Measurements from ENCODE around the gene TMPO.
"Not testable (repeated sequence)": the region's sequence is repeated elsewhere in the genome, so short reads cannot be mapped to it uniquely, and the experiment has no call there.

TMPO gene

GRCh38 chr12:98530068-98530467 is 14.7 kb downstream of the TMPO start:
- no peak for DNase-seq (ENCODE audit: low read depth, low spot score)
- Histone ChIP-seq H3K9me3 (ENCODE audit: low read depth, low read length) (no peaks in the 10 kb centered on the region), H3K4me3 (no peak overlapping the region), H3K27ac (peak overlapping the region; percentile 4; the same call in 1 of the 2 replicates), H3K9ac (ENCODE audit: insufficient read length) (no peak overlapping the region), H3K36me3 (ENCODE audit: insufficient read depth, low read length) (peaks cover 99% of the 10 kb centered on the region)
- no peak for TF ChIP-seq FOXP2 (optimal IDR thresholded peaks at IDR 0.05; ENCODE audit: control extremely low read depth, extremely low read length, insufficient read depth)
- no peak for TF ChIP-seq EZH2 (IDR thresholded peaks at IDR 0.05)
- TF ChIP-seq POLR2AphosphoS5 (IDR thresholded peaks at IDR 0.05; ENCODE audit: borderline replicate concordance, low read depth, low read length), result no peak

GRCh38 chr12:98532687-98533304 is 17.4 kb downstream of the TMPO start:
- DNase-seq (ENCODE audit: low read depth, low spot score), result no peak
- no peaks in the 10 kb centered on the region for H3K9me3 ChIP-seq (ENCODE audit: low read depth, low read length)
- peaks cover 99% of the 10 kb centered on the region for H3K36me3 ChIP-seq (ENCODE audit: insufficient read depth, low read length)
- H3K9ac ChIP-seq (ENCODE audit: insufficient read length), result no peak overlapping the region
- H3K4me3 ChIP-seq, result no peak overlapping the region
- H3K27ac ChIP-seq, result peak overlapping the region; percentile 88
- TF ChIP-seq FOXP2 (optimal IDR thresholded peaks at IDR 0.05; ENCODE audit: control extremely low read depth, extremely low read length, insufficient read depth), result no peak
- TF ChIP-seq EZH2 (IDR thresholded peaks at IDR 0.05), result no peak

GRCh38 chr12:98533723-98534251 is 18.4 kb downstream of the TMPO start:
- Histone ChIP-seq H3K4me3 (no peak overlapping the region; the same call in 1 of the 2 replicates), H3K27ac (peak overlapping the region; percentile 88), H3K9me3 (ENCODE audit: low read depth, low read length) (no peaks in the 10 kb centered on the region), H3K9ac (ENCODE audit: insufficient read length) (peak overlapping the region; percentile 24), H3K36me3 (ENCODE audit: insufficient read depth, low read length) (peaks cover 99% of the 10 kb centered on the region)
- peak; percentile 40 for DNase-seq (ENCODE audit: low read depth, low spot score)
- TF ChIP-seq POLR2AphosphoS5 (IDR thresholded peaks at IDR 0.05; ENCODE audit: borderline replicate concordance, low read depth, low read length) (0 out of 2 replicates have a peak, but pooled peaks have one; percentile 28), EZH2 (IDR thresholded peaks at IDR 0.05) (no peak)

GRCh38 chr12:98538031-98538430 is 22.6 kb downstream of the TMPO start:
- no peaks in the 10 kb centered on the region for H3K9me3 ChIP-seq (ENCODE audit: low read depth, low read length)
- H3K4me3 ChIP-seq, result no peak overlapping the region
- DNase-seq (ENCODE audit: low read depth, low spot score), result no peak
- peaks cover 92% of the 10 kb centered on the region for H3K36me3 ChIP-seq (ENCODE audit: insufficient read depth, low read length)
- H3K27ac ChIP-seq, result no peak overlapping the region
- TF ChIP-seq POLR2AphosphoS5 (IDR thresholded peaks at IDR 0.05; ENCODE audit: borderline replicate concordance, low read depth, low read length), result no peak
- H3K9ac ChIP-seq (ENCODE audit: insufficient read length), result no peak overlapping the region

GRCh38 chr12:98543701-98544100 is 28.3 kb downstream of the TMPO start:
- Histone ChIP-seq H3K36me3 (ENCODE audit: insufficient read depth, low read length) (peaks cover 90% of the 10 kb centered on the region), H3K4me3 (no peak overlapping the region), H3K9me3 (ENCODE audit: low read depth, low read length) (no peaks in the 10 kb centered on the region), H3K9ac (ENCODE audit: insufficient read length) (no peak overlapping the region), H3K27ac (no peak overlapping the region)
- DNase-seq (ENCODE audit: low read depth, low spot score), result no peak
- TF ChIP-seq FOXP2 (optimal IDR thresholded peaks at IDR 0.05; ENCODE audit: control extremely low read depth, extremely low read length, insufficient read depth) (no peak), POLR2AphosphoS5 (IDR thresholded peaks at IDR 0.05; ENCODE audit: borderline replicate concordance, low read depth, low read length) (no peak), EZH2 (IDR thresholded peaks at IDR 0.05) (no peak)

GRCh38 chr12:98544751-98545150 is 29.4 kb downstream of the TMPO start:
- Histone ChIP-seq H3K4me3 (no peak overlapping the region), H3K36me3 (ENCODE audit: insufficient read depth, low read length) (peaks cover 97% of the 10 kb centered on the region), H3K9me3 (ENCODE audit: low read depth, low read length) (no peaks in the 10 kb centered on the region), H3K27ac (no peak overlapping the region), H3K9ac (ENCODE audit: insufficient read length) (no peak overlapping the region)
- no peak for DNase-seq (ENCODE audit: low read depth, low spot score)
- TF ChIP-seq FOXP2 (optimal IDR thresholded peaks at IDR 0.05; ENCODE audit: control extremely low read depth, extremely low read length, insufficient read depth) (no peak), EZH2 (IDR thresholded peaks at IDR 0.05) (no peak), POLR2AphosphoS5 (IDR thresholded peaks at IDR 0.05; ENCODE audit: borderline replicate concordance, low read depth, low read length) (no peak)

GRCh38 chr12:98549371-98550110 is 34.2 kb downstream of the TMPO start:
- no peak for TF ChIP-seq EZH2 (IDR thresholded peaks at IDR 0.05)
- TF ChIP-seq POLR2AphosphoS5 (IDR thresholded peaks at IDR 0.05; ENCODE audit: borderline replicate concordance, low read depth, low read length), result no peak
- no peak for TF ChIP-seq FOXP2 (optimal IDR thresholded peaks at IDR 0.05; ENCODE audit: control extremely low read depth, extremely low read length, insufficient read depth)
- H3K27ac ChIP-seq, result no peak overlapping the region
- H3K36me3 ChIP-seq (ENCODE audit: insufficient read depth, low read length), result peaks cover 75% of the 10 kb centered on the region

GRCh38 chr12:98551787-98552186 is 36.4 kb downstream of the TMPO start:
- no peak overlapping the region for H3K4me3 ChIP-seq
- TF ChIP-seq POLR2AphosphoS5 (IDR thresholded peaks at IDR 0.05; ENCODE audit: borderline replicate concordance, low read depth, low read length) (no peak), EZH2 (IDR thresholded peaks at IDR 0.05) (no peak), FOXP2 (optimal IDR thresholded peaks at IDR 0.05; ENCODE audit: control extremely low read depth, extremely low read length, insufficient read depth) (no peak)
- DNase-seq (ENCODE audit: low read depth, low spot score), result no peak
- peaks cover 53% of the 10 kb centered on the region for H3K36me3 ChIP-seq (ENCODE audit: insufficient read depth, low read length)
- no peak overlapping the region for H3K27ac ChIP-seq
- no peak overlapping the region for H3K9ac ChIP-seq (ENCODE audit: insufficient read length)
- no peaks in the 10 kb centered on the region for H3K9me3 ChIP-seq (ENCODE audit: low read depth, low read length)

More at GRCh38 chr12:98549371-98550110, 34.2 kb downstream of the TMPO start:
- Histone ChIP-seq H3K4me3 (no peak overlapping the region), H3K9me3 (ENCODE audit: low read depth, low read length) (no peaks in the 10 kb centered on the region), H3K9ac (ENCODE audit: insufficient read length) (no peak overlapping the region)
- DNase-seq (ENCODE audit: low read depth, low spot score), result no peak

- DNase-seq (ENCODE audit: low read depth, low spot score); H3K9me3 ChIP-seq (ENCODE audit: low read depth, low read length); H3K27ac ChIP-seq; H3K36me3 ChIP-seq (ENCODE audit: insufficient read depth, low read length); H3K9ac ChIP-seq (ENCODE audit: insufficient read length); H3K4me3 ChIP-seq: not testable (repeated sequence)
These were observed 42.7 kb downstream of the TMPO start for GRCh38 chr12:98558097-98558496.
